CD14-positive monocyte (primary cell): ENCODE data around the gene NDUFAF8. TPM values are rescaled to one million over a fixed set of nuclear protein-coding genes. Genes with fewer than 3 reads are reported as not detected.

Experiments used
- DNase-seq, 3 donors: peaks; one replicate each; pipeline ENCODE4 v3.0.0-alpha.2; 2011 to 2022
- H2AFZ ChIP-seq: 2 replicates; pipeline ENCODE4 v1.6.0; 2012; ENCODE audit warnings: mild to moderate bottlenecking, low read depth, low read length, inconsistent platforms; ENCODE audit not compliant: insufficient read depth, poor library complexity, severe bottlenecking
- H3K27ac ChIP-seq, 2 donors: 1 replicate in 1 of 2; 2 replicates in 1 of 2; pipeline ENCODE4 v1.5.1; 2012 to 2013; ENCODE audit warnings: low read length in 2 of 2, control low read depth in 1 of 2, inconsistent platforms in 1 of 2, low read depth in 1 of 2, mild to moderate bottlenecking in 1 of 2
- H3K27me3 ChIP-seq, 2 donors: one replicate each; pipeline versions ENCODE4 v1.6.0 to v1.6.1; 2011 to 2013; ENCODE audit warnings: low read length in 2 of 2; ENCODE audit not compliant: control insufficient read depth in 2 of 2, insufficient read depth in 2 of 2
- H3K36me3 ChIP-seq, 2 donors: replicated peaks in 1 of 2; 1 replicate in 1 of 2; 2 replicates in 1 of 2; pipeline versions ENCODE4 v1.5.1 to v1.6.1; 2012 to 2013; ENCODE audit warnings: low read length in 2 of 2, control low read depth in 1 of 2, inconsistent platforms in 1 of 2, mild to moderate bottlenecking in 1 of 2; ENCODE audit not compliant: insufficient read depth in 2 of 2, control insufficient read depth in 1 of 2
- H3K4me1 ChIP-seq, 2 donors: 1 replicate in 1 of 2; 2 replicates in 1 of 2; pipeline versions ENCODE4 v1.5.1 to v1.6.1; 2012 to 2013; ENCODE audit warnings: low read length in 2 of 2, control low read depth in 1 of 2, inconsistent platforms in 1 of 2, mild to moderate bottlenecking in 1 of 2, moderate library complexity in 1 of 2; ENCODE audit not compliant: insufficient read depth in 2 of 2, control insufficient read depth in 1 of 2
- H3K4me2 ChIP-seq: replicated peaks from 2 replicates; pipeline ENCODE3; 2012; ENCODE audit warnings: low read length, moderate library complexity, mild to moderate bottlenecking; ENCODE audit not compliant: poor library complexity, severe bottlenecking; ENCODE audit errors: extremely low read depth
- H3K4me3 ChIP-seq, 3 experiments: fragments of 200-600 bp in 1 of 3; sonication (generic) in 1 of 3; replicated peaks in 1 of 3; 1 replicate in 2 of 3; 2 replicates in 1 of 3; pipeline ENCODE4 v1.5.1; 2011 to 2013; ENCODE audit warnings: low read length in 3 of 3, mild to moderate bottlenecking in 3 of 3, control low read depth in 2 of 3, low read depth in 2 of 3, inconsistent platforms in 1 of 3, moderate library complexity in 1 of 3
- H3K79me2 ChIP-seq: 2 replicates; pipeline ENCODE4 v1.6.0; 2012; ENCODE audit warnings: mild to moderate bottlenecking, control low read depth, inconsistent platforms, low read length, moderate library complexity; ENCODE audit not compliant: insufficient read depth
- H3K9ac ChIP-seq: 2 replicates; pipeline ENCODE4 v1.6.0; 2017; ENCODE audit warnings: low read length, mild to moderate bottlenecking; ENCODE audit not compliant: insufficient read depth, poor library complexity, severe bottlenecking
- H3K9me3 ChIP-seq, 2 donors: replicated peaks in 1 of 2; 1 replicate in 1 of 2; 2 replicates in 1 of 2; pipeline versions ENCODE4 v1.5.1 to v1.6.1; 2012 to 2013; ENCODE audit warnings: low read length in 2 of 2, control low read depth in 1 of 2; ENCODE audit not compliant: control insufficient read depth in 1 of 2, insufficient read depth in 1 of 2
- H4K20me1 ChIP-seq: 2 replicates; pipeline ENCODE4 v1.6.0; 2012; ENCODE audit warnings: mild to moderate bottlenecking, low read length, control low read depth, moderate library complexity; ENCODE audit not compliant: insufficient read depth
- H3K27ac Mint-ChIP-seq, 7 donors: one replicate each; pipeline ENCODE4 v1.8.0; 2020; ENCODE audit warnings: mild to moderate bottlenecking in 7 of 7, mixed read lengths in 7 of 7, moderate library complexity in 6 of 7, inconsistent platforms in 2 of 7
- H3K27me3 Mint-ChIP-seq, 3 donors: one replicate each; pipeline ENCODE4 v1.8.0; 2021 to 2022; ENCODE audit warnings: low read depth in 3 of 3, mild to moderate bottlenecking in 3 of 3, mixed read lengths in 3 of 3, moderate library complexity in 3 of 3, inconsistent platforms in 1 of 3
- H3K36me3 Mint-ChIP-seq, 2 donors: one replicate each; pipeline ENCODE4 v1.8.0; 2020; ENCODE audit warnings: mixed read lengths in 2 of 2, inconsistent platforms in 1 of 2, mild to moderate bottlenecking in 1 of 2
- H3K4me1 Mint-ChIP-seq: one replicate; pipeline ENCODE4 v1.8.0; 2020; ENCODE audit warnings: mild to moderate bottlenecking, mixed read lengths
- H3K4me3 Mint-ChIP-seq, 2 donors: one replicate each; pipeline ENCODE4 v1.8.0; 2020; ENCODE audit warnings: mild to moderate bottlenecking in 2 of 2, mixed read lengths in 2 of 2, moderate library complexity in 1 of 2
- H3K9me3 Mint-ChIP-seq, 7 donors: one replicate each; pipeline ENCODE4 v1.8.0; 2020 to 2022; ENCODE audit warnings: mixed read lengths in 7 of 7, mild to moderate bottlenecking in 6 of 7, moderate library complexity in 6 of 7, inconsistent platforms in 2 of 7
- WGBS: methylation state at CpG from one replicate; pipeline ENCODE4 v1.1.5; 2013; ENCODE audit warnings: missing lambda C conversion rate; ENCODE audit not compliant: insufficient coverage; 5-methylcytosine and 5-hydroxymethylcytosine counted together
- intact Hi-C, 2 donors: fragments of 100-400 bp; cut with micrococcal nuclease; formaldehyde crosslinking; loops; one replicate each; pipeline versions ENCODE4 v1.15.0 to v1.15.1; 2023
- polyA plus RNA-seq, 3 donors: library from polyadenylated mRNA; depleted of rRNA in 1 of 3; unstranded in 2 of 3; stranded (reverse) in 1 of 3; fragments of 300-500 nt in 2 of 3; fragments of >200 nt in 1 of 3; fragmentation: Illumina TruSeq in 2 of 3; gene quantifications; 1 replicate in 2 of 3; 2 replicates in 1 of 3; pipeline ENCODE4 v1.2.3, GENCODE V29; 2012 to 2021
- TF ChIP-seq, protein P1 (sequence below): fragments of 200-600 bp; IDR thresholded peaks from one replicate; pipeline ENCODE4 v1.8.0; 2022; ENCODE audit warnings: antibody characterized with exemption, mild to moderate bottlenecking

Gene NDUFAF8
- polyA plus RNA-seq, 3 donors = 27.0 to 61.3 (median 41.0) TPM

DNA sequence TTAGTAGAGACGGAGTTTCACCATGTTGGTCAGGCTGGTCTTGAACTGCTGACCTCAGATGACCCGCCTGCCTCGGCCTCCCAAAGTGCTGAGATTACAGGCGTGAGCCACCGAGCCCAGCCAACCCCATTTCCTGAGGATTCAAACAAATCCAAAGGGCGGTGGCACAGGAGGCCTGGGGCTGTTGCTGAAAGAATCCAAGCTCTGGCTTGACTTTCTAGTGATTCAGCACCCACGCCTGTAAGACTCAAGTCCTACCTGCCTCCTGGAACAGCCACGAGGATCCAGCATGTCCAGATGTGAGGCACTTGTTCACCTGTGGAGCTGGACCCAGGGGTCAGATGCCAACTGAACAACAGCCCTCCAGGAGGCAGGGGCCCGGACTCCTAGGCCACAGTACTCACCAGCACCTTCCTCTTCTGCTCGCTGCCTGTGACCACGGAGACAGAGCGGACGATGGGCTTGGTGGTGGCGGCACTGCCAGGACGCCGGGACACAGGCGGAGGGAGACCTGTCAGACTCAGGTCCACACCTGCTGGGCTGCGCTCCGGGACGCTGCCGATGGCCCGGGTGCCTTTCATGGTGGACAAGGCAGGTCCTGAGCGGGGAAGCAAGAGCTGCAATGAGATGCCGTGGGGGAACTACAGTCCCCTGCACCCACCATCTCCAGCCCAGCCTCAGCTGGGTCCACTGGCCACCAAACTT is 19.5 kb upstream of the NDUFAF8 start:
- peaks cover 21% of the 10 kb centered on the region for H3K4me1 Mint-ChIP-seq
- H3K9ac ChIP-seq = no peak overlapping the region

DNA sequence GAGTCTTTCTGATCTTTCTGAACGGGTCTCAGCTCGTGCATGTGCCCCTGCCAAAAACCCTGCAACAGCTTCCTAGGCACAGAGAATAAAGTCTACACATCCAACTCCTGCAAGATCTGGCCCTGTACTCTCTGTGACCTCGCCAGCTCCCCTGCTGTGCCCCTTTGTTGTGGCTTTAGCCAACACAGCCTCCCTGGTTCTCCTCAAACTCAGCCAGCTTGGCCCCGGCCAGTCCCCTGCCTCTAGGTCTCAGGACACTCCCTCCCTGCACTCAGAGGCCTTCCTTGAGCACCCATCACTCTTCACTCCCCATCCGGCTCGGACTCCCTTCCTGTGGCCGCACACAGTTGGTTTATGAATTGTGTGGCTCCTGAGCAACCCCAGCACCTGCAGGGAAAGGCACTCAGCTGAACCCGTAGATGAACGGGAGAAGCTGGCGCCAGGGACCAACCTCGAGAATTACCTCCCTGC is 17.7 kb upstream of the NDUFAF8 start:
- H3K79me2 ChIP-seq = peaks cover 4% of the 10 kb centered on the region
- H4K20me1 ChIP-seq = no peaks in the 10 kb centered on the region
- 97% methylated on average over 10 of the region's 11 CpGs for WGBS
- no peak overlapping the region for H3K9ac ChIP-seq
- no peaks in the 10 kb centered on the region for H3K27me3 ChIP-seq
- H3K27ac ChIP-seq = no peak overlapping the region
- intact Hi-C loops = loop anchor here in 1 of 2 donors (5.0 to 10.0 kb wide), 2 partner anchors 79 to 187 kb away; partner anchors contain the start of gene BAIAP2
- no peaks in the 10 kb centered on the region for H3K9me3 Mint-ChIP-seq
- H3K4me3 Mint-ChIP-seq = no peak overlapping the region
- TF ChIP-seq, protein P1, sequence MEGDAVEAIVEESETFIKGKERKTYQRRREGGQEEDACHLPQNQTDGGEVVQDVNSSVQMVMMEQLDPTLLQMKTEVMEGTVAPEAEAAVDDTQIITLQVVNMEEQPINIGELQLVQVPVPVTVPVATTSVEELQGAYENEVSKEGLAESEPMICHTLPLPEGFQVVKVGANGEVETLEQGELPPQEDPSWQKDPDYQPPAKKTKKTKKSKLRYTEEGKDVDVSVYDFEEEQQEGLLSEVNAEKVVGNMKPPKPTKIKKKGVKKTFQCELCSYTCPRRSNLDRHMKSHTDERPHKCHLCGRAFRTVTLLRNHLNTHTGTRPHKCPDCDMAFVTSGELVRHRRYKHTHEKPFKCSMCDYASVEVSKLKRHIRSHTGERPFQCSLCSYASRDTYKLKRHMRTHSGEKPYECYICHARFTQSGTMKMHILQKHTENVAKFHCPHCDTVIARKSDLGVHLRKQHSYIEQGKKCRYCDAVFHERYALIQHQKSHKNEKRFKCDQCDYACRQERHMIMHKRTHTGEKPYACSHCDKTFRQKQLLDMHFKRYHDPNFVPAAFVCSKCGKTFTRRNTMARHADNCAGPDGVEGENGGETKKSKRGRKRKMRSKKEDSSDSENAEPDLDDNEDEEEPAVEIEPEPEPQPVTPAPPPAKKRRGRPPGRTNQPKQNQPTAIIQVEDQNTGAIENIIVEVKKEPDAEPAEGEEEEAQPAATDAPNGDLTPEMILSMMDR = no peak
- H3K4me1 Mint-ChIP-seq = peaks cover 21% of the 10 kb centered on the region
- peaks cover 13 to 26% of the 10 kb centered on the region in 2 donors for H3K36me3 Mint-ChIP-seq
- no peak overlapping the region for H3K4me3 ChIP-seq
- no peak overlapping the region for H2AFZ ChIP-seq
- H3K9me3 ChIP-seq = no peaks in the 10 kb centered on the region
- DNase-seq = no peak
- peaks cover 21 to 29% of the 10 kb centered on the region in 2 donors for H3K4me1 ChIP-seq
- H3K27ac Mint-ChIP-seq = peak overlapping the region in 2 of 7 donors; percentile 35 to 36
- H3K4me2 ChIP-seq = no peak overlapping the region
- H3K27me3 Mint-ChIP-seq = peaks cover 0 to 5% (median 3%) of the 10 kb centered on the region in 3 donors
- H3K36me3 ChIP-seq = peaks cover 4 to 5% of the 10 kb centered on the region in 2 donors

More for the DNA sequence above, 19.5 kb upstream of the NDUFAF8 start:
- Mint-ChIP-seq H3K4me3 (no peak overlapping the region), H3K36me3 (peaks cover 13 to 29% of the 10 kb centered on the region in 2 donors), H3K27ac (no peak overlapping the region), H3K27me3 (peaks cover 0 to 5% (median 3%) of the 10 kb centered on the region in 3 donors), H3K9me3 (no peaks in the 10 kb centered on the region)
- TF ChIP-seq, protein P1 = no peak
- Histone ChIP-seq H3K4me3 (no peak overlapping the region), H3K27ac (no peak overlapping the region), H3K36me3 (peaks cover 4 to 5% of the 10 kb centered on the region in 2 donors), H3K79me2 (peaks cover 4% of the 10 kb centered on the region), H3K4me1 (peaks cover 21 to 29% of the 10 kb centered on the region in 2 donors), H3K9me3 (no peaks in the 10 kb centered on the region), H4K20me1 (no peaks in the 10 kb centered on the region), H2AFZ (no peak overlapping the region), H3K27me3 (no peaks in the 10 kb centered on the region), H3K4me2 (no peak overlapping the region)
- intact Hi-C loops = loop anchor here in 1 of 2 donors (5.0 to 10.0 kb wide), 2 partner anchors 77 to 185 kb away; partner anchors contain the start of gene BAIAP2
- 94% methylated on average over 17 of the region's 24 CpGs for WGBS
- DNase-seq = no peak
